HCT116 (cell line): ENCODE results near the gene SLC45A2. TPM values are rescaled to one million over a fixed set of nuclear protein-coding genes. Genes with fewer than 3 reads are reported as not detected.

ENCODE experiments used
- ATAC-seq: fragments of 200-7000 bp; cut with Tn5 transposase; 2 replicates; pipeline ENCODE4 v1.9.1; 2020; ENCODE audit warnings: mild to moderate bottlenecking, moderate library complexity
- BruUV-seq: library from RNA; stranded (reverse); fragments of 400-500 nt; replicated peaks from 2 replicates; lab custom pipeline; 2021; lab: Mats Ljungman, UMichigan
- CTCF ChIA-PET: fragments of 300-600 bp; sonication (Branson Sonifier 250); formaldehyde crosslinking; loops from one replicate; lab custom pipeline; 2021; ENCODE audit warnings: antibody characterized with exemption; lab: Charles Lee
- POLR2A ChIA-PET: fragments of 300-600, 350-600 bp; sonication (Branson Sonifier 250); formaldehyde crosslinking; loops from one replicate; lab custom pipeline; 2021; ENCODE audit warnings: antibody characterized with exemption; lab: Charles Lee
- RAD21 ChIA-PET, 2 experiments: fragments of 300-600 bp; sonication (Branson Sonifier 250); formaldehyde crosslinking; loops; one replicate each; lab custom pipeline; 2023; ENCODE audit warnings: low total read pairs in 2 of 2; ENCODE audit not compliant: uncharacterized antibody in 2 of 2, unreplicated experiment in 2 of 2, low non-redundant PET in 1 of 2; lab: Charles Lee
- DNase-seq: peaks from one replicate; pipeline ENCODE4 v3.0.0-alpha.2; 2010; ENCODE audit warnings: low read depth, low spot score
- H2AFZ ChIP-seq: fragments of 200-600 bp; shearing (Covaris generic), sonication (generic); 2 replicates; pipeline ENCODE4 v1.6.1; 2017; ENCODE audit warnings: low read depth, mixed run types, mixed read lengths, antibody characterized with exemption, low read length; ENCODE audit not compliant: poor library complexity, severe bottlenecking
- H3K27ac ChIP-seq: 2 replicates; pipeline ENCODE4 v1.5.1; 2012; ENCODE audit warnings: low read depth, low read length
- H3K27me3 ChIP-seq: fragments of 200-600 bp; sonication (generic); 2 replicates; pipeline ENCODE4 v1.6.1; 2016; ENCODE audit warnings: mixed run types, low read length, mixed read lengths; ENCODE audit not compliant: insufficient read depth
- H3K36me3 ChIP-seq, 2 experiments: fragments of 200-500 bp in 1 of 2; fragments of 200-600 bp in 1 of 2; sonication (Bioruptor generic) in 1 of 2; sonication (generic) in 1 of 2; 2 replicates each; pipeline versions ENCODE4 v1.5.1 to v1.6.1; 2014 to 2016; ENCODE audit warnings: low read length in 2 of 2, inconsistent platforms in 1 of 2, mixed read lengths in 1 of 2, mixed run types in 1 of 2; ENCODE audit not compliant: insufficient read depth in 2 of 2, control insufficient read depth in 1 of 2
- H3K4me1 ChIP-seq, 2 experiments: fragments of 200-600 bp in 1 of 2; sonication (generic) in 1 of 2; 2 replicates each; pipeline versions ENCODE4 v1.5.1 to v1.6.1; 2012 to 2017; ENCODE audit warnings: low read length in 2 of 2, inconsistent platforms in 1 of 2, mild to moderate bottlenecking in 1 of 2, mixed read lengths in 1 of 2, mixed run types in 1 of 2, moderate library complexity in 1 of 2; ENCODE audit not compliant: insufficient read depth in 2 of 2, control insufficient read depth in 1 of 2
- H3K4me2 ChIP-seq: fragments of 200-600 bp; sonication (generic); 2 replicates; pipeline ENCODE4 v1.6.1; 2017; ENCODE audit warnings: mixed run types, low read length, mixed read lengths
- H3K4me3 ChIP-seq, 2 experiments: fragments of 200-600 bp in 1 of 2; sonication (generic) in 1 of 2; replicated peaks in 1 of 2; 2 replicates each; pipeline ENCODE4 v1.5.1; 2011 to 2016; ENCODE audit warnings: low read length in 2 of 2, control low read depth in 1 of 2, low read depth in 1 of 2, mild to moderate bottlenecking in 1 of 2, mixed read lengths in 1 of 2, mixed run types in 1 of 2
- H3K79me2 ChIP-seq: fragments of 200-600 bp; sonication (generic); 2 replicates; pipeline ENCODE4 v1.6.1; 2017; ENCODE audit warnings: mild to moderate bottlenecking, mixed run types, low read length, moderate library complexity, mixed read lengths; ENCODE audit not compliant: insufficient read depth
- H3K9ac ChIP-seq: fragments of 200-600 bp; sonication (generic); 2 replicates; pipeline ENCODE4 v1.6.1; 2016; ENCODE audit warnings: low read length, mixed read lengths
- H3K9me2 ChIP-seq: fragments of 200-600 bp; sonication (generic), shearing (Covaris generic); 2 replicates; pipeline ENCODE4 v1.6.1; 2017; ENCODE audit warnings: mixed run types, mild to moderate bottlenecking, moderate library complexity; ENCODE audit not compliant: insufficient read depth
- H3K9me3 ChIP-seq, 2 experiments: fragments of 200-500 bp in 1 of 2; fragments of 200-600 bp in 1 of 2; sonication (Bioruptor generic) in 1 of 2; sonication (generic) in 1 of 2; 2 replicates each; pipeline ENCODE4 v1.6.1; 2014 to 2017; ENCODE audit warnings: low read length in 2 of 2, mixed read lengths in 2 of 2, inconsistent platforms in 1 of 2, low read depth in 1 of 2, mild to moderate bottlenecking in 1 of 2, mixed run types in 1 of 2, moderate library complexity in 1 of 2; ENCODE audit not compliant: control insufficient read depth in 1 of 2, insufficient read depth in 1 of 2
- H4K20me1 ChIP-seq: fragments of 200-600 bp; sonication (generic), shearing (Covaris generic); 2 replicates; pipeline ENCODE4 v1.6.1; 2017; ENCODE audit warnings: mixed run types, mild to moderate bottlenecking, moderate library complexity; ENCODE audit not compliant: insufficient read depth
- CEBPB ChIP-seq: IDR thresholded peaks from 2 replicates; pipeline ENCODE4 v1.6.1; 2012; ENCODE audit warnings: low read depth
- CTCF ChIP-seq, 3 experiments: fragments of 200-600 bp in 1 of 3; sonication (generic) in 1 of 3; IDR thresholded peaks in 2 of 3; conservative IDR thresholded peaks in 1 of 3; 2 replicates each; pipeline ENCODE4 v1.5.1; 2012 to 2017; ENCODE audit warnings: low read depth in 2 of 3, low read length in 2 of 3, antibody characterized with exemption in 1 of 3, borderline replicate concordance in 1 of 3, control low read depth in 1 of 3, mild to moderate bottlenecking in 1 of 3, mixed read lengths in 1 of 3, mixed run types in 1 of 3, moderate library complexity in 1 of 3; ENCODE audit not compliant: insufficient read depth in 1 of 3
- ELF1 ChIP-seq: IDR thresholded peaks from 2 replicates; pipeline ENCODE4 v1.6.1; 2012; ENCODE audit warnings: low read depth, borderline replicate concordance
- JUND ChIP-seq: IDR thresholded peaks from 2 replicates; pipeline ENCODE4 v1.6.1; 2012
- MAX ChIP-seq: IDR thresholded peaks from 2 replicates; pipeline ENCODE4 v1.6.1; 2012
- POLR2A ChIP-seq: IDR thresholded peaks from 2 replicates; pipeline ENCODE4 v1.7.0; 2011; ENCODE audit warnings: borderline replicate concordance; ENCODE audit not compliant: insufficient read depth, insufficient read length; ENCODE audit errors: extremely low read depth
- POLR2AphosphoS5 ChIP-seq: IDR thresholded peaks from 2 replicates; pipeline ENCODE4 v1.6.1; 2011; ENCODE audit warnings: mild to moderate bottlenecking, low read depth, low read length, moderate library complexity
- RAD21 ChIP-seq: IDR thresholded peaks from 2 replicates; pipeline ENCODE4 v1.6.1; 2012; ENCODE audit warnings: low read depth, mild to moderate bottlenecking
- SIN3A ChIP-seq: IDR thresholded peaks from 2 replicates; pipeline ENCODE4 v1.6.1; 2012; ENCODE audit warnings: low read depth
- SP1 ChIP-seq: IDR thresholded peaks from 2 replicates; pipeline ENCODE4 v1.6.1; 2012; ENCODE audit warnings: low read depth
- ZFX ChIP-seq: fragments of 450-650 bp; IDR thresholded peaks from 2 replicates; pipeline ENCODE4 v1.6.1; 2017
- intact Hi-C: fragments of 100-400 bp; cut with micrococcal nuclease; formaldehyde crosslinking; loops from 2 replicates; pipeline ENCODE4 v1.10.0; 2022
- total RNA-seq: library from RNA; stranded (reverse); gene quantifications from one replicate; pipeline ENCODE4 v1.2.1, GENCODE V29; 2021; ENCODE audit not compliant: unreplicated experiment
- TF ChIP-seq, protein P1 (sequence below): IDR thresholded peaks from 2 replicates; pipeline ENCODE4 v1.6.1; 2012
- TF ChIP-seq, protein P2 (sequence below): IDR thresholded peaks from 2 replicates; pipeline ENCODE4 v1.6.1; 2011; ENCODE audit warnings: mild to moderate bottlenecking, low read length, moderate library complexity; ENCODE audit not compliant: insufficient replicate concordance; ENCODE audit errors: extremely low read depth

Gene SLC45A2
- total RNA-seq, 1 experiment from 2014 or later, result not detected

GRCh38 chr5:33938881-33939280 lies 45.6 kb downstream of the SLC45A2 start:
- H3K9me3 ChIP-seq, result no peaks in the 10 kb centered on the region
- no peak for TF ChIP-seq SIN3A
- TF ChIP-seq CEBPB, result no peak
- no peak for TF ChIP-seq POLR2AphosphoS5
- no peak for TF ChIP-seq CTCF (IDR thresholded peaks at IDR 0.05 in 2 of 3, conservative IDR thresholded peaks at IDR 0.05 in 1 of 3; ENCODE audit: borderline replicate concordance in 1 of 3, insufficient read depth in 1 of 3, low read depth in 2 of 3, low read length in 2 of 3)
- no peak for TF ChIP-seq JUND
- TF ChIP-seq SP1, result no peak
- no peak for TF ChIP-seq POLR2A
- TF ChIP-seq, protein P1, sequence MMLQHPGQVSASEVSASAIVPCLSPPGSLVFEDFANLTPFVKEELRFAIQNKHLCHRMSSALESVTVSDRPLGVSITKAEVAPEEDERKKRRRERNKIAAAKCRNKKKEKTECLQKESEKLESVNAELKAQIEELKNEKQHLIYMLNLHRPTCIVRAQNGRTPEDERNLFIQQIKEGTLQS, result no peak
- no peak for TF ChIP-seq MAX
- TF ChIP-seq ELF1, result no peak
- TF ChIP-seq ZFX, result no peak
- TF ChIP-seq, protein P2, sequence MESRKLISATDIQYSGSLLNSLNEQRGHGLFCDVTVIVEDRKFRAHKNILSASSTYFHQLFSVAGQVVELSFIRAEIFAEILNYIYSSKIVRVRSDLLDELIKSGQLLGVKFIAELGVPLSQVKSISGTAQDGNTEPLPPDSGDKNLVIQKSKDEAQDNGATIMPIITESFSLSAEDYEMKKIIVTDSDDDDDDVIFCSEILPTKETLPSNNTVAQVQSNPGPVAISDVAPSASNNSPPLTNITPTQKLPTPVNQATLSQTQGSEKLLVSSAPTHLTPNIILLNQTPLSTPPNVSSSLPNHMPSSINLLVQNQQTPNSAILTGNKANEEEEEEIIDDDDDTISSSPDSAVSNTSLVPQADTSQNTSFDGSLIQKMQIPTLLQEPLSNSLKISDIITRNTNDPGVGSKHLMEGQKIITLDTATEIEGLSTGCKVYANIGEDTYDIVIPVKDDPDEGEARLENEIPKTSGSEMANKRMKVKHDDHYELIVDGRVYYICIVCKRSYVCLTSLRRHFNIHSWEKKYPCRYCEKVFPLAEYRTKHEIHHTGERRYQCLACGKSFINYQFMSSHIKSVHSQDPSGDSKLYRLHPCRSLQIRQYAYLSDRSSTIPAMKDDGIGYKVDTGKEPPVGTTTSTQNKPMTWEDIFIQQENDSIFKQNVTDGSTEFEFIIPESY, result no peak
- TF ChIP-seq RAD21, result no peak
- TF ChIP-seq, all 23 proteins: peak for 0
- DNase-seq (no peak), ATAC-seq (no peak)
- Histone ChIP-seq H3K4me3 (no peak overlapping the region), H3K4me2 (no peak overlapping the region), H3K79me2 (no peaks in the 10 kb centered on the region), H3K27me3 (peaks cover 41% of the 10 kb centered on the region), H3K4me1 (no peaks in the 10 kb centered on the region), H3K9me2 (no peaks in the 10 kb centered on the region), H2AFZ (no peak overlapping the region), H3K9ac (no peak overlapping the region), H4K20me1 (no peaks in the 10 kb centered on the region), H3K27ac (no peak overlapping the region), H3K36me3 (no peaks in the 10 kb centered on the region)
- ChIA-PET RAD21 (no interaction called here), CTCF (no interaction called here), POLR2A (no interaction called here)
- no TSS peak for BruUV-seq
- intact Hi-C loops, result no loop called here
